ENCODE measurements around the gene VSTM2B. TPM values are rescaled to one million over a fixed set of nuclear protein-coding genes. Genes with fewer than 3 reads are reported as not detected.

Gene VSTM2B
- total RNA-seq, 1 donor from 2014 or later, result not detected

DNA sequence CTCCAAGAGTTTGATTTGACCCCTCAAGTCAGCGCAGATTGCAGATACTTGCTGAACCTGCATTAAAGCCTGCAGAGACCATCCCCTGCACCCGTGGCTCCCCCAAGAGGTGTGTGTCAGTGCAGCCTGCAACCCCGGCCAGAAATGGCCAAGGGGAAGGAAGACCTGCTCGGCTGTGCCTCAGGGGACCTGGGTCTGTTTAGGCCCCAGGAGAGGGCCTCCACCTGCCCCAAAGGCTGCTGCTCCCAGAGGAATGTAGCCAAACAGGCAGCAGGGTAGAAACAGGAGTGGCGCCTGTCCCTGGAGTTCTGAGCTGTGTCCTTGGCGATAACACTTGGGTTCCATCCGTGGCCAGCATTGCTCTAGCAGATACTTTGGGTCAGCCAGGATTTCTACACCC is 88.3 kb downstream of the VSTM2B start:
- TF ChIP-seq, protein P1, sequence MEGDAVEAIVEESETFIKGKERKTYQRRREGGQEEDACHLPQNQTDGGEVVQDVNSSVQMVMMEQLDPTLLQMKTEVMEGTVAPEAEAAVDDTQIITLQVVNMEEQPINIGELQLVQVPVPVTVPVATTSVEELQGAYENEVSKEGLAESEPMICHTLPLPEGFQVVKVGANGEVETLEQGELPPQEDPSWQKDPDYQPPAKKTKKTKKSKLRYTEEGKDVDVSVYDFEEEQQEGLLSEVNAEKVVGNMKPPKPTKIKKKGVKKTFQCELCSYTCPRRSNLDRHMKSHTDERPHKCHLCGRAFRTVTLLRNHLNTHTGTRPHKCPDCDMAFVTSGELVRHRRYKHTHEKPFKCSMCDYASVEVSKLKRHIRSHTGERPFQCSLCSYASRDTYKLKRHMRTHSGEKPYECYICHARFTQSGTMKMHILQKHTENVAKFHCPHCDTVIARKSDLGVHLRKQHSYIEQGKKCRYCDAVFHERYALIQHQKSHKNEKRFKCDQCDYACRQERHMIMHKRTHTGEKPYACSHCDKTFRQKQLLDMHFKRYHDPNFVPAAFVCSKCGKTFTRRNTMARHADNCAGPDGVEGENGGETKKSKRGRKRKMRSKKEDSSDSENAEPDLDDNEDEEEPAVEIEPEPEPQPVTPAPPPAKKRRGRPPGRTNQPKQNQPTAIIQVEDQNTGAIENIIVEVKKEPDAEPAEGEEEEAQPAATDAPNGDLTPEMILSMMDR (IDR thresholded peaks at IDR 0.05), result no peak
- Mint-ChIP-seq H3K36me3 (ENCODE audit: low read depth) (peaks cover 33% of the 10 kb centered on the region), H3K27ac (ENCODE audit: unreplicated experiment) (no peak overlapping the region), H3K9me3 (ENCODE audit: low read depth) (peaks cover 4% of the 10 kb centered on the region), H3K27me3 (ENCODE audit: low read depth) (no peaks in the 10 kb centered on the region), H3K4me1 (ENCODE audit: low read depth) (peaks cover 9% of the 10 kb centered on the region), H3K4me3 (ENCODE audit: unreplicated experiment) (no peak overlapping the region)
- no peak for DNase-seq (ENCODE audit: low spot score)

Other genes with a start within 250 kb of the VSTM2B start
- 49.0 to 71.1 TPM (median 49.4 TPM) in 3 replicates for gene POP4, start 80.3 kb downstream of the VSTM2B start, total RNA-seq
- gene PLEKHF1, start 139.5 kb downstream of the VSTM2B start, total RNA-seq, result 10.1 to 29.4 TPM (median 28.6 TPM) in 3 replicates
- gene C19orf12, start 189.3 kb downstream of the VSTM2B start, total RNA-seq, result 43.7 to 46.9 TPM (median 46.4 TPM) in 3 replicates

All from chondrocyte (in vitro differentiated cells).